Stimulated activated CD4-positive, alpha-beta T cell treated with anti-CD3 and anti-CD28 coated beads, Interleukin-12 subunit alpha, Interleukin-12 subunit beta, amount 100 ng/mL, for 4 hours (primary cell): ENCODE results near the gene SLC6A5.

Source experiments
- DNase-seq: peaks from one replicate; pipeline ENCODE4 v3.0.0-alpha.2; 2020

The SLC6A5 gene

DNA sequence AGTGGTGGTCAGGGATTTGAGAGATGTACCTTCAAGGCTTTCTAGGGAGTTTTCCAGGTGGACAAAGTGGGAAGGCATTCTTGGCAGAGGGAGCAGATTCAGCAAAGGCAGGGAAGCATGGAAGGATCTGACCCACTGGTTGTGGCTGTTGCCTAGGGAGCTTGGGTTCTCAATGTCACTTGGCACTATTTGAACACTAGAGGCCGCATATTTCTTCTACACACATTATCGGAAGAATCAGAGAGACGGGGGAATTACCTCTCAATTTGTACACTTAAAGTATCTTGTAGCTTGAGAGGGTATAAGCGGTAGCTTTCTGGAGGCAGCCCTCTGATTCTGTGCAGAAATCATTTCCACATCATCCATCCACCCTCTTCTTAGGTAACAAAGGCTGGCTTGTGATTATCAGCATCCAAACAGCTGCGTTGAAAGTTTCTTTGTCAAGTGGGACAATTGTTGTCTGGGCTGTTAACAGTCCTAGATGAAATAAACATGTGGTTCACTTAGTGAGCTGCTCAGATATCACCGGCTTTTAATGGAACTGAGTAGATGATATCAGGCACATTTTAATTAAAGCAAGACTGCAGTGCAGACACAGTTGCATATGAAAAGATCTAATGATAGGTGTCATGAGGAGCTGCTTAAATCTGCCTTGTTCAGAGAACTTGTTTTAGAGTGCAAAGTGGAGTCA is 72.6 kb downstream of the SLC6A5 start:
- no peak for DNase-seq

DNA sequence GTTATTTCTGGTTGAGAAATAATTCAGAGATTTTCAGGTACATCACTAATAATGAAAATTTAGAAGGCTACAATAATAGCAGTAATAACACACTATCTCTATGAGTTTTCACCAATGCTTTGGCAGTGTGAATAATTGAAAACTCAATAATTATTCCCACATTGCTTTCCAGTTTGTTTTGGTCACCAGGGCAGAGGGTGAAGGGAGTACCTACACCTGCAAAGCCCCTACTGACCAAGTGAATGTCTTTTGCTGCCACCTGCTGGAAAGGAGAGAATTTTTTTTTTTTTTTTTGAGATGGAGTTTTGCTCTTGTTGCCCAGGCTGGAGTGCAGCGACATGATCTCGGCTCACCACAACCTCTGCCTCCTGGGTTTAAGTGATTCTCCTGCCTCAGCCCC is 73.2 kb downstream of the SLC6A5 start:
- DNase-seq = no peak

DNA sequence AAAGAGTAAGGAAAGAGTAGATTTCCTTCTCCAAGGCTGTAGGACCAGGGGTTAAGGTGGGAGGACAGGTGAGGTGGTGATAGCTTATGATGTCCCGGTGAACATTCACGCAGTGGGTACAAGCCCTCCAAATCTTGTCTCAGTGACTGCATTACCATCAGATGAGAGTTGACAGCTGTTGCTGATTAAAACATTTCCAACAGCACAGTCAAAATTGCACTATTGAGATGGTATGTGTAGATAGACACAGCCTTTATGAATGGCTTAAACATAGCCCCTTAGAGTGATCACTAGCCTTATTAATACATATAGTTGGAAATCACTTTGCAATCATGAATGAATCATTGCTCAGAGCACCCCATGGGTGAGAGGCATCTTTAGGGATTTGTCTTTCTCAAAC is 77.2 kb downstream of the SLC6A5 start:
- no peak for DNase-seq

DNA sequence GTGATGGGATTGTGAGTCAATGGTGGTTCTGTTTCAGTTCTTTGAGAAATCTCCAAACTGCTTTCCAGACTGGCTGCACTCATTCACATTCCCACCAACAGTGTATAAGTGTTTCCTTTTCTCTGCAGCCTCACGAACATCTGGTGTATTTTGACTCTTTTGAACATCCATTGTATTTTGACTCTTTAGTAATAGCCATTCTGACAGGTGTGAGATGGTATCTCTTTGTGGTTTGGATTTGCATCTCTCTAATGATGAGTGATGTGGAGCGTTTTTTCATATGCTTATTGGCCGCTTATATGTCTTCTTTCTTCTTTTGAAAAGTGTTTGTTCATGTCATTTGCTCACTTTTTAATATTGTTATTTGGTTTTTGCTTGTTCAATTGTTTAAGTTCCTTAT is 89.4 kb downstream of the SLC6A5 start:
- DNase-seq = no peak

DNA sequence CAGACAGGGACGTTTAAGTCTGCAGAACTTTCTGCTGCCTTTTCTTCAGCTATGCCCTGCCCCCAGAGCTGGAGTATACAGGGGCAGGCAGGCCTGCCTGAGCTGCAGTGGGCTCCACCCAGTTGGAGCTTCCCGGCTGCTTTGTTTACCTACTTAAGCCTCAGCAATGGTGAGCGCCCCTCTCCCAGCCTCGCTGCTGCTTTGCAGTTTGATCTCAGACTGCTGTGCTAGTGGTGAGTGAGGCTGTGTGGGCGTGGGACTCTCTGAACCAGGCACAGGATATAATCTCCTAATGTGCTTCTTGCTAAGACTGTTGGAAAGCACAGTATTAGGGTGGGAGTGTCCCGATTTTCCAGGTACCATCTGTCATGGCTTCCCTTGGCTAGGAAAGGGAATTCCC is 108.5 kb downstream of the SLC6A5 start:
- DNase-seq = no peak
